ENCODE data around the gene TRIO.

GRCh38 chr5:14286007-14286406 lies 142.9 kb downstream of the TRIO start:
- TF ChIP-seq, protein P1, sequence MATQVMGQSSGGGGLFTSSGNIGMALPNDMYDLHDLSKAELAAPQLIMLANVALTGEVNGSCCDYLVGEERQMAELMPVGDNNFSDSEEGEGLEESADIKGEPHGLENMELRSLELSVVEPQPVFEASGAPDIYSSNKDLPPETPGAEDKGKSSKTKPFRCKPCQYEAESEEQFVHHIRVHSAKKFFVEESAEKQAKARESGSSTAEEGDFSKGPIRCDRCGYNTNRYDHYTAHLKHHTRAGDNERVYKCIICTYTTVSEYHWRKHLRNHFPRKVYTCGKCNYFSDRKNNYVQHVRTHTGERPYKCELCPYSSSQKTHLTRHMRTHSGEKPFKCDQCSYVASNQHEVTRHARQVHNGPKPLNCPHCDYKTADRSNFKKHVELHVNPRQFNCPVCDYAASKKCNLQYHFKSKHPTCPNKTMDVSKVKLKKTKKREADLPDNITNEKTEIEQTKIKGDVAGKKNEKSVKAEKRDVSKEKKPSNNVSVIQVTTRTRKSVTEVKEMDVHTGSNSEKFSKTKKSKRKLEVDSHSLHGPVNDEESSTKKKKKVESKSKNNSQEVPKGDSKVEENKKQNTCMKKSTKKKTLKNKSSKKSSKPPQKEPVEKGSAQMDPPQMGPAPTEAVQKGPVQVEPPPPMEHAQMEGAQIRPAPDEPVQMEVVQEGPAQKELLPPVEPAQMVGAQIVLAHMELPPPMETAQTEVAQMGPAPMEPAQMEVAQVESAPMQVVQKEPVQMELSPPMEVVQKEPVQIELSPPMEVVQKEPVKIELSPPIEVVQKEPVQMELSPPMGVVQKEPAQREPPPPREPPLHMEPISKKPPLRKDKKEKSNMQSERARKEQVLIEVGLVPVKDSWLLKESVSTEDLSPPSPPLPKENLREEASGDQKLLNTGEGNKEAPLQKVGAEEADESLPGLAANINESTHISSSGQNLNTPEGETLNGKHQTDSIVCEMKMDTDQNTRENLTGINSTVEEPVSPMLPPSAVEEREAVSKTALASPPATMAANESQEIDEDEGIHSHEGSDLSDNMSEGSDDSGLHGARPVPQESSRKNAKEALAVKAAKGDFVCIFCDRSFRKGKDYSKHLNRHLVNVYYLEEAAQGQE (IDR thresholded peaks at IDR 0.05; ENCODE audit: insufficient read depth in 1 of 2, low read depth in 2 of 2, low read length in 2 of 2), result no peak
- TF ChIP-seq POLR2AphosphoS5 (IDR thresholded peaks at IDR 0.05; ENCODE audit: low read depth, low read length), result no peak
- no peak for TF ChIP-seq TAF1 (IDR thresholded peaks at IDR 0.05; ENCODE audit: borderline replicate concordance, insufficient read depth, low read length)
- no peak for TF ChIP-seq FOXP2 (optimal IDR thresholded peaks at IDR 0.05; ENCODE audit: borderline replicate concordance, extremely low read depth, extremely low read length, insufficient read depth)

Measured in PFSK-1 (cell line).